Osteocyte (in vitro differentiated cells): ENCODE measurements around the gene CFAP20. TPM values are rescaled to one million over a fixed set of nuclear protein-coding genes. Genes with fewer than 3 reads are reported as not detected.

ENCODE experiments used
- DNase-seq: peaks from one replicate; pipeline ENCODE4 v3.0.0; 2021; ENCODE audit warnings: mixed read lengths; ENCODE audit not compliant: unreplicated experiment; ENCODE audit errors: extremely low spot score
- H3K27ac Mint-ChIP-seq: one replicate; pipeline ENCODE4 v1.8.0; 2021; ENCODE audit warnings: mild to moderate bottlenecking, mixed read lengths; ENCODE audit not compliant: unreplicated experiment
- H3K27me3 Mint-ChIP-seq: one replicate; pipeline ENCODE4 v1.8.0; 2021; ENCODE audit warnings: mixed read lengths; ENCODE audit not compliant: unreplicated experiment
- H3K36me3 Mint-ChIP-seq: one replicate; pipeline ENCODE4 v1.8.0; 2021; ENCODE audit warnings: mixed read lengths; ENCODE audit not compliant: unreplicated experiment
- H3K4me1 Mint-ChIP-seq: one replicate; pipeline ENCODE4 v1.8.0; 2021; ENCODE audit warnings: mixed read lengths; ENCODE audit not compliant: unreplicated experiment
- H3K4me3 Mint-ChIP-seq: one replicate; pipeline ENCODE4 v1.8.0; 2021; ENCODE audit warnings: mild to moderate bottlenecking, moderate library complexity, mixed read lengths; ENCODE audit not compliant: unreplicated experiment
- H3K9me3 Mint-ChIP-seq: one replicate; pipeline ENCODE4 v1.8.0; 2021; ENCODE audit warnings: mixed read lengths; ENCODE audit not compliant: unreplicated experiment
- total RNA-seq: library from RNA; stranded (reverse); gene quantifications from 2 replicates; pipeline ENCODE4 v1.2.1, GENCODE V29; 2021
- TF ChIP-seq, protein P1 (sequence below): fragments of 200-600 bp; sonication (generic); IDR thresholded peaks from 2 replicates; pipeline ENCODE4 v1.5.0; 2021; ENCODE audit warnings: antibody characterized with exemption, mild to moderate bottlenecking, moderate library complexity

The CFAP20 gene
- total RNA-seq, 1 donor from 2014 or later = 28.7 TPM

DNA sequence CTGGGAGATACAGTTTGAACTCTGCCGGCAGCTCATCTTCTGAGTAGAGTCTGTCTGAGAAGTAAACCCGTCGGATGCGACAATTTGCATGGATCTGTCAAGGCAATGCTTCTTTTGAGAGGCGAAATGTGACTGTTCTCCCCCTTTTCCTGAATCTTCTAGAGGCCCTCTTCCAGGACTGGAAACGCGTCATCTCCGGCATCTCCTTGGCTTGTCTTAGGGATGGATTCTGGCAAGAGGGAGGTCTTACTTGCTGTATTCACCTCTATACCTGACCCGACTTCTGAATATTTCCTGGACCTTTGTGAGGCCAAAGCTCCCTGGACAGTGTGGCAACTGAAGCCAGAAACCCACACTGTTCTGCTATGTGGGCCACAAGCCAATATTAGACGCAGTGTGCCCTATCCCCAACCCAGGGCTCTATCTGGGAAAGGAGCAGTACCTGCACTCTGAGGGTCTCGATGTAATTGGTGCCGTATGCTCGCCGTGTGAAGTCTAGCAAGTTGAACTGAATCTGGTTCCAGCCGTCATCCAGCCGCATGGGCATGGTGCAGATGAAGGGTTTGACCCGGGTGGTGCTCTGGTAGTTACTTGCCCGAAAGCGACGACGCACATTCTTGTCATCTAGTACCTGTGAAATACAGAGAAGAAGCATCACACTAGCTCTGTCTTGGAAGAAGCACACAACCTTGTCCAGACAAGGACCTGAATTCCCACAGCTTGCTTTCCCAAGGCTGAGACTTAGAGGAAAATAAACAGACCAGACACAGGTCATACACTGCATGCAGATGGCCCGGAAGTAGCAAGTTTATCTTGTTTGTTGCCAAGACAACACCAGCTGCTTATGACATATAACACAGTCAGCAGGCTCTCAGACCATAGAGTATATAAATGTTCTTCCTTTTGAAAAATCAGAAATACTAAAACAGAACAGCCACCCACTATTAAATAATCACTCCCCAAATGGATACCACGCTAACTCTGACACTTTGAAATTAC lies 14.1 kb downstream of the CFAP20 start:
- DNase-seq = no peak
- Mint-ChIP-seq H3K4me1 (peaks cover 11% of the 10 kb centered on the region), H3K36me3 (peaks cover 27% of the 10 kb centered on the region), H3K27me3 (no peaks in the 10 kb centered on the region), H3K9me3 (no peaks in the 10 kb centered on the region), H3K27ac (no peak overlapping the region), H3K4me3 (no peak overlapping the region)
- TF ChIP-seq, protein P1, sequence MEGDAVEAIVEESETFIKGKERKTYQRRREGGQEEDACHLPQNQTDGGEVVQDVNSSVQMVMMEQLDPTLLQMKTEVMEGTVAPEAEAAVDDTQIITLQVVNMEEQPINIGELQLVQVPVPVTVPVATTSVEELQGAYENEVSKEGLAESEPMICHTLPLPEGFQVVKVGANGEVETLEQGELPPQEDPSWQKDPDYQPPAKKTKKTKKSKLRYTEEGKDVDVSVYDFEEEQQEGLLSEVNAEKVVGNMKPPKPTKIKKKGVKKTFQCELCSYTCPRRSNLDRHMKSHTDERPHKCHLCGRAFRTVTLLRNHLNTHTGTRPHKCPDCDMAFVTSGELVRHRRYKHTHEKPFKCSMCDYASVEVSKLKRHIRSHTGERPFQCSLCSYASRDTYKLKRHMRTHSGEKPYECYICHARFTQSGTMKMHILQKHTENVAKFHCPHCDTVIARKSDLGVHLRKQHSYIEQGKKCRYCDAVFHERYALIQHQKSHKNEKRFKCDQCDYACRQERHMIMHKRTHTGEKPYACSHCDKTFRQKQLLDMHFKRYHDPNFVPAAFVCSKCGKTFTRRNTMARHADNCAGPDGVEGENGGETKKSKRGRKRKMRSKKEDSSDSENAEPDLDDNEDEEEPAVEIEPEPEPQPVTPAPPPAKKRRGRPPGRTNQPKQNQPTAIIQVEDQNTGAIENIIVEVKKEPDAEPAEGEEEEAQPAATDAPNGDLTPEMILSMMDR = no peak

DNA sequence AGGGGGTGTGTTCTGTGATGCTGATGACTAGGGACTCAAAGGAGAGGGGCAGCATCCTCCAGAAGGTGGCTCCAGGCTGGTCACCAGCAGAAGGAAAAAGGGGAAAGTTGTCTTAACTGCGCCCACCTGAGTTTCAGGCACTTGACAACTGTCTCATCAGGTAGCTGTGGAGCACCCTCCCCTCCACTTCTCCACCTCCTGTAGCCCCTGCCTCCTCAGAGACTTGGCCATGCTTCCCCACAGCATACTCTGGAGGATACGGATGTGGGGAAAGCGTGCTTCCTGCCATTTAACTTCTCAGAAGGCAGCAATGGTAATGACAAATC lies 17.9 kb downstream of the CFAP20 start:
- TF ChIP-seq, protein P1 = no peak
- H3K9me3 Mint-ChIP-seq = no peaks in the 10 kb centered on the region
- no peak overlapping the region for H3K4me3 Mint-ChIP-seq
- DNase-seq = no peak
- H3K4me1 Mint-ChIP-seq = peaks cover 9% of the 10 kb centered on the region
- H3K27ac Mint-ChIP-seq = no peak overlapping the region
- H3K36me3 Mint-ChIP-seq = peaks cover 24% of the 10 kb centered on the region
- no peaks in the 10 kb centered on the region for H3K27me3 Mint-ChIP-seq

DNA sequence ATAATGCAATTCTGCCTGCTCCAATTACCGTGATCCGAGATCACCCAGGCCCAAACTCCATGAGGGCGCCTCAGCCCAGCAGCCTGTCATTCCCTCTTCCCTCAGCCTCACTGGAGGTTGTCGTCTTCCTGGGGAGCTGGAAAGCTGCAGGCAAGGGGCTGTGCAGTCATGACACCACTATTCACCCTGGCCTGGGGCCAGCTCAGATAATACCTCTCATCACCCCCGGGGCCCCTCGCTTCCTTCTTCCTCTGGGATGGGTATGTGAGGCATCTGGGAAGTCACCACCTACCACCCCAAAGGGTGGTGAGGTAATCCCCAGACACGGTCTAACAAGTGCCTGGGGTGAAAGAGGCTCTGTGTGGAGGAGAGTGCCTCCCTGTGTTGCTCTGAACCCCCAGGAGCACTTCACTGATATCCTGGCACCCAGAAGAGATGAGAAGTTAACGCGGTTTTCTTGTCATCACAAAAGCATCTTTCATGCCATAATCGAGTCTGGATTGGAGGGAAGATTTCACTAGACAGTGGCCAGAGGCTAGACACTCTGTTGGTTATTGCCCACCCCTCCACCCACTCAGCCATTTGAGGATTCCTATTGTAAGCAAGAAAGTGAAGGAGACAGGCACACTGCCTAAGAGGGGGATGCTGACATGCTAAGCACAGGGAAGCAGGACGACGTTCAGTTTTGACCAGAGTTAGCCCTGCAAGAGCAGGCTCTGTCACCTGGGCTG lies 18.4 kb downstream of the CFAP20 start:
- peaks cover 20% of the 10 kb centered on the region for H3K36me3 Mint-ChIP-seq
- no peak for DNase-seq
- peaks cover 9% of the 10 kb centered on the region for H3K4me1 Mint-ChIP-seq
- TF ChIP-seq, protein P1 = no peak
- no peaks in the 10 kb centered on the region for H3K9me3 Mint-ChIP-seq
- H3K27me3 Mint-ChIP-seq = no peaks in the 10 kb centered on the region
- H3K4me3 Mint-ChIP-seq = no peak overlapping the region
- H3K27ac Mint-ChIP-seq = no peak overlapping the region

DNA sequence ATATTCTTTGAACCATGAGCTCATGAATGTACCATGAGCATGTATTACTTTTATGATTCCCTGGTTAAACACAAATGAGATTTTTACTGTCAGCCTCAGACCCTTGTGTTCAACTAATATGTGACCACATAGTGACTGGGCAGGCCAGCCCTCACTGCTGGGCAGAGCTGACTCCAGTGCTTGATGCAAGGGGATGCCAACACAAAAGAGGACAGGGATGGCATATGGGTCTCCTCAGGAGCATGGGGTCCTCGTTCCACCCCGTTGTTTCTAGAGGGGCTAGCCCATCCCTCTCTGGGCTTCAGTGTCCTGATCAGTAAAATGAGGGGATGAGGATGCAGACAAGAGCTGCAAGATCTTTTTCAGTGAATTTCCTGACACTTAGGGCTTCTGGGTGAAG lies 19.3 kb downstream of the CFAP20 start:
- Mint-ChIP-seq H3K27me3 (no peaks in the 10 kb centered on the region), H3K27ac (no peak overlapping the region), H3K9me3 (no peaks in the 10 kb centered on the region), H3K36me3 (peaks cover 16% of the 10 kb centered on the region), H3K4me3 (no peak overlapping the region), H3K4me1 (peaks cover 9% of the 10 kb centered on the region)
- TF ChIP-seq, protein P1 = no peak
- DNase-seq = no peak

DNA sequence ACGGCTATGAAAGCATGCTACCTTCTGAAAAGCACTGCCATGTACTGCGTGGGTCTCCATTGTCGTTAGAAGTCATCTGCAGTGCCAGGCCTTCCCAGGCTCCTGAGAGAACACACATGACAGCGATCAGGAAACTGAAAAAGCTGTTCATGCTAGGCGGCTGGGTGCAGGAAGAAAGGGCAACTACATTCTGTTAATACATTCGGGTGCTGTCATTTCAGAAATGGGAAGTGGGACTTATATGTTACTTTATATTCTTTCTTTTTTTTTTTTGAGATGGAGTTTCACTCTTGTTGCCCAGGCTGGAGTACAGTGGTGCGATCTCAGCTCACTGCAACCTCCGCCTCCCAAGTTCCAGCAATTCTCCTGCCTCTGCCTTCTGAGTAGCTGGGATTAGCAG lies 19.9 kb downstream of the CFAP20 start:
- Mint-ChIP-seq H3K4me1 (peaks cover 9% of the 10 kb centered on the region), H3K27me3 (no peaks in the 10 kb centered on the region)

More for the DNA sequence above, 19.9 kb downstream of the CFAP20 start:
- Mint-ChIP-seq H3K9me3 (no peaks in the 10 kb centered on the region), H3K36me3 (peaks cover 12% of the 10 kb centered on the region), H3K4me3 (no peak overlapping the region), H3K27ac (no peak overlapping the region)
- DNase-seq = no peak
- TF ChIP-seq, protein P1 = no peak
